ENCODE measurements around the gene DEGS1.
"Not testable (repeated sequence)": the region's sequence is repeated elsewhere in the genome, so short reads cannot be mapped to it uniquely, and the experiment has no call there.

DEGS1 gene

GRCh38 chr1:224180783-224181452, 2.1 kb upstream of the DEGS1 start:
- no peak for DNase-seq (ENCODE audit: low read depth in 2 of 2)

GRCh38 chr1:224181453-224181810, 1.6 kb upstream of the DEGS1 start:
- no peak for DNase-seq (ENCODE audit: low read depth in 2 of 2)

GRCh38 chr1:224182057-224182865, 779 bp upstream of the DEGS1 start:
- no peak for DNase-seq (ENCODE audit: low read depth in 2 of 2)

- peak in 1 of 2 donors; percentile 39 for DNase-seq (ENCODE audit: low read depth in 2 of 2)
Measured at GRCh38 chr1:224183591-224184312, 712 bp downstream of the DEGS1 start.

- no peak for DNase-seq (ENCODE audit: low read depth in 2 of 2)
Measured at GRCh38 chr1:224185208-224185607, 2.2 kb downstream of the DEGS1 start.

GRCh38 chr1:224188286-224188685, 5.2 kb downstream of the DEGS1 start:
- DNase-seq (ENCODE audit: low read depth in 2 of 2) = no peak

- DNase-seq (ENCODE audit: low read depth in 2 of 2) = no peak
Measured at GRCh38 chr1:224189561-224189960, 6.5 kb downstream of the DEGS1 start.

GRCh38 chr1:224192082-224192788, 9.2 kb downstream of the DEGS1 start:
- DNase-seq (ENCODE audit: low read depth in 2 of 2) = no peak

GRCh38 chr1:224193319-224193966, 10.4 kb downstream of the DEGS1 start:
- DNase-seq (ENCODE audit: low read depth in 2 of 2) = no peak

- no peak for DNase-seq (ENCODE audit: low read depth in 2 of 2)
Measured at GRCh38 chr1:224196813-224197600, 14.0 kb downstream of the DEGS1 start.

- DNase-seq (ENCODE audit: low read depth in 2 of 2) = no peak
Measured at GRCh38 chr1:224198572-224198971, 15.5 kb downstream of the DEGS1 start.

- no peak for DNase-seq (ENCODE audit: low read depth in 2 of 2)
Measured at GRCh38 chr1:224199679-224200078, 16.6 kb downstream of the DEGS1 start.

GRCh38 chr1:224201383-224201782, 18.3 kb downstream of the DEGS1 start:
- no peak for DNase-seq (ENCODE audit: low read depth in 2 of 2)

GRCh38 chr1:224201853-224202252, 18.8 kb downstream of the DEGS1 start:
- no peak for DNase-seq (ENCODE audit: low read depth in 2 of 2)

- DNase-seq (ENCODE audit: low read depth in 2 of 2) = no peak
Measured at GRCh38 chr1:224203243-224204016, 20.4 kb downstream of the DEGS1 start.

GRCh38 chr1:224205438-224205840, 22.4 kb downstream of the DEGS1 start:
- DNase-seq (ENCODE audit: low read depth in 2 of 2) = no peak

- not testable (repeated sequence) for DNase-seq (ENCODE audit: low read depth in 2 of 2)
Measured at GRCh38 chr1:224205931-224206538, 23.0 kb downstream of the DEGS1 start.

GRCh38 chr1:224211206-224211962, 28.3 kb downstream of the DEGS1 start:
- DNase-seq (ENCODE audit: low read depth in 2 of 2) = no peak

GRCh38 chr1:224212618-224213061, 29.6 kb downstream of the DEGS1 start:
- DNase-seq (ENCODE audit: low read depth in 2 of 2) = no peak
